ENCODE results near the gene STARD10. TPM values are rescaled to one million over a fixed set of nuclear protein-coding genes. Genes with fewer than 3 reads are reported as not detected.

STARD10 gene
- total and polyA plus RNA-seq, 2 experiments from 2014 or later: 16.6 to 20.5 TPM

DNA sequence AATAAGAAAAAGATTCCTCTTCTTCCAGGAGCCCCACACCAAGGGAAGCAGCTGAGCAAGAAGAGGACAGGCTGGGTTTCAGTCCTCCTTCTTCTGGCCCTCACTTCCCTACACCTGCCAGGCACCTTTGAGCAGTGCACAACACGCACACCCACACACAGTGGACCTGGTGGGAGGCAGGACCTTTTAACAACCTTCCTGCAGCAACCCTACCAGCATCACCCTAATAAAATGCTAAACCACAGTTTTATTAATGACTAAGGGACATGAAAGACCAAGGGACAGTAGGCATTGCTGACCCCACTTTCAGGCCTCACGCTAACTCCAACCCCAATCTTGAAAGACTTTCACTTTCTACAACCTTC is 53.8 kb downstream of the STARD10 start:
- TF ChIP-seq ZNF331 (CRISPR knock-in tag; IDR thresholded peaks at IDR 0.05; ENCODE audit: low read depth) (no peak), JUNB (IDR thresholded peaks at IDR 0.05; ENCODE audit: unreplicated experiment) (no peak)
- peaks cover 66% of the 10 kb centered on the region for H3K4me1 Mint-ChIP-seq
- H3K27ac Mint-ChIP-seq: peak overlapping the region; percentile 64; the same call in 1 of the 2 replicates
- Histone ChIP-seq H3K27me3 (ENCODE audit: insufficient read depth) (no peaks in the 10 kb centered on the region), H3K4me3 (no peak overlapping the region), H3K36me3 (ENCODE audit: insufficient read depth) (no peaks in the 10 kb centered on the region), H3K4me2 (no peak overlapping the region), H3K4me1 (ENCODE audit: insufficient read depth) (peaks cover 43% of the 10 kb centered on the region), H3F3A (replicated peaks; ENCODE audit: low read depth) (no peaks in the 10 kb centered on the region), H3K27ac (ENCODE audit: low read depth) (peak overlapping the region; percentile 87), H3K79me2 (replicated peaks; ENCODE audit: insufficient read depth) (peaks cover 84% of the 10 kb centered on the region), H2AFZ (no peak overlapping the region), H3K9me2 (ENCODE audit: insufficient read depth) (no peaks in the 10 kb centered on the region), H4K20me1 (replicated peaks; ENCODE audit: insufficient read depth) (peaks cover 12% of the 10 kb centered on the region)
- no peaks in the 10 kb centered on the region; the same call in 1 of the 3 replicates for H3K36me3 Mint-ChIP-seq (ENCODE audit: low read depth)
- ATAC-seq (no peak), DNase-seq (ENCODE audit: low spot score) (no peak)
- no peaks in the 10 kb centered on the region for H3K9me3 Mint-ChIP-seq
- peaks cover 8% of the 10 kb centered on the region for H3K27me3 Mint-ChIP-seq (ENCODE audit: insufficient read depth, low read depth, poor library complexity)
- no peak overlapping the region for H3K4me3 Mint-ChIP-seq

DNA sequence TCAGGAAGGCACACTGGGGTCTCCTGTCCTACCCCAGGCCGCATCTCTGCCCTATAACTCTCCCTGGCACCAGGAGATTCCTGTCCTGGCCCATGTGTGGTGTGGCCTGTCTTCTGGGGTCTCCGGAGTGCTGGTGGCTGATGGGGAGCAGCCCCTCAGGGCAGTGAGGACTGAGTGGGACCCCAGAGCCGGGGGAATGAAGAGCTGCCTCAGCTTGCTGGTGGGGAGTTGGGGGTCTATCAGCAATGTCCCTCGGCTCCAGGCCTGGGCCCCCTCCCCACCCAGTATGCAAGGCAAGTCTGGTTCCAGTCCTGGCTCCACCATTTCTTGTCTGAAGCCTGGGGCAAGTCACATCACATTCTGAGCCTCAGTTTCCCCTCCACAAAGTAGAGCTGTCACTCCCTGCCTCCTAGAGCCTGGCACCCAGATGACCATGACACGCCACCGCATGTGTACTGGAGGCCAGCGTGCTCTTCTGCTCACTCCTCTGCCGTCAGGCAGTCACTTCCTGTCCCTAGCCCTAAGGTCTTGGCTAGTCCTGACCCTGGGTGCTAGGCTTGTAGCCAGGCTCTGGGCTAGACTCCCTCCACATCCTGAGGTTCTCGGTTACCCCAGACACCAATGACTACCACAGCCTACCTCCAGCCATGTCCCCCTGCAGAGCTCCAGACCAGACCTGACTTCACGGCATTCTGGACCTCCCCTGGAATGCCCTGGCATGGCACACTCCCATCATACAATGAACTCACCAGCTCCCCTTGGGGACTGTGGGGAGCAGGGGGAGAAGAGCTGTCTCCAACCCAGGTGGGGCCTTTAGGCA is 54.4 kb downstream of the STARD10 start:
- DNase-seq (ENCODE audit: low spot score) (no peak), ATAC-seq (no peak)
- no peaks in the 10 kb centered on the region for H3K36me3 ChIP-seq (ENCODE audit: insufficient read depth)
- peaks cover 43% of the 10 kb centered on the region for H3K4me1 ChIP-seq (ENCODE audit: insufficient read depth)
- Mint-ChIP-seq H3K27me3 (ENCODE audit: insufficient read depth, low read depth, poor library complexity) (peaks cover 8% of the 10 kb centered on the region), H3K4me1 (peaks cover 66% of the 10 kb centered on the region), H3K36me3 (ENCODE audit: low read depth) (no peaks in the 10 kb centered on the region; the same call in 1 of the 3 replicates), H3K27ac (peak overlapping the region; percentile 64), H3K4me3 (no peak overlapping the region), H3K9me3 (no peaks in the 10 kb centered on the region)
- no peaks in the 10 kb centered on the region for H3K27me3 ChIP-seq (ENCODE audit: insufficient read depth)
- H3K4me2 ChIP-seq: no peak overlapping the region
- peaks cover 12% of the 10 kb centered on the region for H4K20me1 ChIP-seq (replicated peaks; ENCODE audit: insufficient read depth)
- peak overlapping the region; percentile 87 for H3K27ac ChIP-seq (ENCODE audit: low read depth)
- H2AFZ ChIP-seq: no peak overlapping the region
- H3F3A ChIP-seq (replicated peaks; ENCODE audit: low read depth): no peaks in the 10 kb centered on the region
- no peak overlapping the region for H3K4me3 ChIP-seq
- peaks cover 86% of the 10 kb centered on the region for H3K79me2 ChIP-seq (replicated peaks; ENCODE audit: insufficient read depth)
- H3K9me2 ChIP-seq (ENCODE audit: insufficient read depth): no peaks in the 10 kb centered on the region
- TF ChIP-seq NANOG (IDR thresholded peaks at IDR 0.05; ENCODE audit: borderline replicate concordance) (no peak), CREB1 (CRISPR knock-in tag; IDR thresholded peaks at IDR 0.05; ENCODE audit: low read depth) (no peak), ZNF331 (CRISPR knock-in tag; IDR thresholded peaks at IDR 0.05; ENCODE audit: low read depth) (no peak), STAT1 (IDR thresholded peaks at IDR 0.05; ENCODE audit: unreplicated experiment) (no peak), POLR2AphosphoS5 (IDR thresholded peaks at IDR 0.05; ENCODE audit: low read depth) (no peak), ZNF114 (CRISPR knock-in tag; IDR thresholded peaks at IDR 0.05) (no peak), JUNB (IDR thresholded peaks at IDR 0.05; ENCODE audit: unreplicated experiment) (no peak), EZH2phosphoT487 (IDR thresholded peaks at IDR 0.05; ENCODE audit: unreplicated experiment) (no peak), EZH2 (IDR thresholded peaks at IDR 0.05; ENCODE audit: low read depth, unreplicated experiment) (no peak)
- TF ChIP-seq, protein P1, sequence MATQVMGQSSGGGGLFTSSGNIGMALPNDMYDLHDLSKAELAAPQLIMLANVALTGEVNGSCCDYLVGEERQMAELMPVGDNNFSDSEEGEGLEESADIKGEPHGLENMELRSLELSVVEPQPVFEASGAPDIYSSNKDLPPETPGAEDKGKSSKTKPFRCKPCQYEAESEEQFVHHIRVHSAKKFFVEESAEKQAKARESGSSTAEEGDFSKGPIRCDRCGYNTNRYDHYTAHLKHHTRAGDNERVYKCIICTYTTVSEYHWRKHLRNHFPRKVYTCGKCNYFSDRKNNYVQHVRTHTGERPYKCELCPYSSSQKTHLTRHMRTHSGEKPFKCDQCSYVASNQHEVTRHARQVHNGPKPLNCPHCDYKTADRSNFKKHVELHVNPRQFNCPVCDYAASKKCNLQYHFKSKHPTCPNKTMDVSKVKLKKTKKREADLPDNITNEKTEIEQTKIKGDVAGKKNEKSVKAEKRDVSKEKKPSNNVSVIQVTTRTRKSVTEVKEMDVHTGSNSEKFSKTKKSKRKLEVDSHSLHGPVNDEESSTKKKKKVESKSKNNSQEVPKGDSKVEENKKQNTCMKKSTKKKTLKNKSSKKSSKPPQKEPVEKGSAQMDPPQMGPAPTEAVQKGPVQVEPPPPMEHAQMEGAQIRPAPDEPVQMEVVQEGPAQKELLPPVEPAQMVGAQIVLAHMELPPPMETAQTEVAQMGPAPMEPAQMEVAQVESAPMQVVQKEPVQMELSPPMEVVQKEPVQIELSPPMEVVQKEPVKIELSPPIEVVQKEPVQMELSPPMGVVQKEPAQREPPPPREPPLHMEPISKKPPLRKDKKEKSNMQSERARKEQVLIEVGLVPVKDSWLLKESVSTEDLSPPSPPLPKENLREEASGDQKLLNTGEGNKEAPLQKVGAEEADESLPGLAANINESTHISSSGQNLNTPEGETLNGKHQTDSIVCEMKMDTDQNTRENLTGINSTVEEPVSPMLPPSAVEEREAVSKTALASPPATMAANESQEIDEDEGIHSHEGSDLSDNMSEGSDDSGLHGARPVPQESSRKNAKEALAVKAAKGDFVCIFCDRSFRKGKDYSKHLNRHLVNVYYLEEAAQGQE (IDR thresholded peaks at IDR 0.05; ENCODE audit: unreplicated experiment): no peak
- TF ChIP-seq, protein P2, sequence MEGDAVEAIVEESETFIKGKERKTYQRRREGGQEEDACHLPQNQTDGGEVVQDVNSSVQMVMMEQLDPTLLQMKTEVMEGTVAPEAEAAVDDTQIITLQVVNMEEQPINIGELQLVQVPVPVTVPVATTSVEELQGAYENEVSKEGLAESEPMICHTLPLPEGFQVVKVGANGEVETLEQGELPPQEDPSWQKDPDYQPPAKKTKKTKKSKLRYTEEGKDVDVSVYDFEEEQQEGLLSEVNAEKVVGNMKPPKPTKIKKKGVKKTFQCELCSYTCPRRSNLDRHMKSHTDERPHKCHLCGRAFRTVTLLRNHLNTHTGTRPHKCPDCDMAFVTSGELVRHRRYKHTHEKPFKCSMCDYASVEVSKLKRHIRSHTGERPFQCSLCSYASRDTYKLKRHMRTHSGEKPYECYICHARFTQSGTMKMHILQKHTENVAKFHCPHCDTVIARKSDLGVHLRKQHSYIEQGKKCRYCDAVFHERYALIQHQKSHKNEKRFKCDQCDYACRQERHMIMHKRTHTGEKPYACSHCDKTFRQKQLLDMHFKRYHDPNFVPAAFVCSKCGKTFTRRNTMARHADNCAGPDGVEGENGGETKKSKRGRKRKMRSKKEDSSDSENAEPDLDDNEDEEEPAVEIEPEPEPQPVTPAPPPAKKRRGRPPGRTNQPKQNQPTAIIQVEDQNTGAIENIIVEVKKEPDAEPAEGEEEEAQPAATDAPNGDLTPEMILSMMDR (conservative IDR thresholded peaks at IDR 0.05; ENCODE audit: low read depth in 2 of 2): no peak
- TF ChIP-seq, protein P3, sequence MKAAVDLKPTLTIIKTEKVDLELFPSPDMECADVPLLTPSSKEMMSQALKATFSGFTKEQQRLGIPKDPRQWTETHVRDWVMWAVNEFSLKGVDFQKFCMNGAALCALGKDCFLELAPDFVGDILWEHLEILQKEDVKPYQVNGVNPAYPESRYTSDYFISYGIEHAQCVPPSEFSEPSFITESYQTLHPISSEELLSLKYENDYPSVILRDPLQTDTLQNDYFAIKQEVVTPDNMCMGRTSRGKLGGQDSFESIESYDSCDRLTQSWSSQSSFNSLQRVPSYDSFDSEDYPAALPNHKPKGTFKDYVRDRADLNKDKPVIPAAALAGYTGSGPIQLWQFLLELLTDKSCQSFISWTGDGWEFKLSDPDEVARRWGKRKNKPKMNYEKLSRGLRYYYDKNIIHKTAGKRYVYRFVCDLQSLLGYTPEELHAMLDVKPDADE (IDR thresholded peaks at IDR 0.05): no peak

All from GM23338 (cell line).